ENCODE results near the gene OTOP2. TPM values are rescaled to one million over a fixed set of nuclear protein-coding genes. Genes with fewer than 3 reads are reported as not detected.

The OTOP2 gene, protein sequence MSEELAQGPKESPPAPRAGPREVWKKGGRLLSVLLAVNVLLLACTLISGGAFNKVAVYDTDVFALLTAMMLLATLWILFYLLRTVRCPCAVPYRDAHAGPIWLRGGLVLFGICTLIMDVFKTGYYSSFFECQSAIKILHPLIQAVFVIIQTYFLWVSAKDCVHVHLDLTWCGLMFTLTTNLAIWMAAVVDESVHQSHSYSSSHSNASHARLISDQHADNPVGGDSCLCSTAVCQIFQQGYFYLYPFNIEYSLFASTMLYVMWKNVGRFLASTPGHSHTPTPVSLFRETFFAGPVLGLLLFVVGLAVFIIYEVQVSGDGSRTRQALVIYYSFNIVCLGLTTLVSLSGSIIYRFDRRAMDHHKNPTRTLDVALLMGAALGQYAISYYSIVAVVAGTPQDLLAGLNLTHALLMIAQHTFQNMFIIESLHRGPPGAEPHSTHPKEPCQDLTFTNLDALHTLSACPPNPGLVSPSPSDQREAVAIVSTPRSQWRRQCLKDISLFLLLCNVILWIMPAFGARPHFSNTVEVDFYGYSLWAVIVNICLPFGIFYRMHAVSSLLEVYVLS
- not detected for total RNA-seq
- not detected for polyA plus RNA-seq
- long read RNA-seq, donor 1 = 0 reads
- long read RNA-seq, donor 2 = 0 reads
- long read RNA-seq, donor 3 = 0 reads
- long read RNA-seq, donor 4 = 0 reads
- long read RNA-seq, donor 5 = 0 reads

DNA sequence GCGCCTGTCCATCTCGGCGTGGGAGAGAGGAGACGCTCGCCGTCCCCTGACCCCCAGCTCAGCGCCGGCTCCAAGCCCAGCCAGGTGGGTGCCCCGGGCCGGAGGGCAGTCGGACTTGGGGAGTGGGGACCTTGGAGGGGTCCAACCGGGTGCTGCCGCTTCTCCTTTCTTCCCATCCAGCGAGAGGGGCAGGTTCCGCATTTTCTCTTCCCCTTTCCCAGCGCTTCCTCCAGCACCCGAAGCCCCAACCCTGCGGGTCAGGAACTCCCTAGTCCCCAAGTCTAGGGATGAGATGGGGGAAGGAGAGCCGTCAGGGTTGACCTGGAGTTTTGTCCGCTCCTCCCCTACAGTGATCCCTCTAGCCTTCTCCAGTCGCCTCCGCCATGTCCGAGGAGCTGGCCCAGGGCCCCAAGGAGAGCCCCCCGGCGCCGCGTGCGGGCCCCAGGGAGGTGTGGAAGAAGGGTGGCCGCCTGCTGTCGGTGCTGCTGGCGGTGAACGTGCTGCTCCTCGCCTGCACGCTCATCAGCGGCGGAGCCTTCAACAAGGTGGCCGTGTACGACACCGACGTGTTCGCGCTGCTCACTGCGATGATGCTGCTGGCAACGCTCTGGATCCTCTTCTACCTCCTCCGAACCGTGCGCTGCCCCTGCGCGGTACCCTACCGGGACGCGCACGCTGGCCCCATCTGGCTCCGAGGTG lies at the start of gene OTOP2:
TSS of gene OTOP2 (plus strand) at position 24 of the 699 bp plus-strand sequence. CDS start at position 384, 360 bp downstream.
- no peak for DNase-seq
- no peak within 1 kb of the TSS for H3K27ac ChIP-seq (ENCODE audit: low read depth in 1 of 2, low read length in 1 of 2)

DNA sequence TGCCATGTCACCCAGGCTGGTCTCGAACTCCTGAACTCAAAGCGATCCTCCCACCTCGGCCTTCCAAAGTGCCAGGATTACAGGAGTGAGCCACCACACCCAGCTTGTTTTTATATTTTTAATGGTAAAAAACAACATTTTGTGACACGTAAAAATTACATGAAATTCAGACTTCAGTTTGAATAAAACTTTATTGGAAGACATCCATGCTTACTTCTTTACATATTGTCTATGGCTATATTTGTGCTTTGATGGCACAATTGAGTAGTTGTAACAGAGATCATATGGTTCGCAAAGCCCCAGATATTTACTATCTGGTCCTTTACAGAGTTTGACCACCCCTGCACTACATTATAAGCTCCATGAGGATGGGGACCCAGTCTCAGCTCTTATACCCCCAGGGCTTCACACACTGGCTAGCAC lies 49.4 kb upstream of the OTOP2 start:
- Histone ChIP-seq H3K4me1 (ENCODE audit: control insufficient read depth in 5 of 5, insufficient read depth in 5 of 5, low read length in 5 of 5) (peaks cover 0 to 18% (median 2%) of the 10 kb centered on the region in 5 donors), H3K9me3 (ENCODE audit: control insufficient read depth in 4 of 4, insufficient read depth in 3 of 4, low read length in 3 of 4) (no peaks in the 10 kb centered on the region), H3K27me3 (ENCODE audit: control insufficient read depth in 3 of 3, insufficient read depth in 3 of 3, low read length in 2 of 3) (no peaks in the 10 kb centered on the region), H3K4me3 (no peak overlapping the region), H3K27ac (ENCODE audit: low read depth in 1 of 2, low read length in 1 of 2) (no peak overlapping the region), H3K9ac (ENCODE audit: insufficient read depth in 1 of 2, low read length in 2 of 2) (no peak overlapping the region), H3K36me3 (ENCODE audit: control insufficient read depth in 4 of 4, insufficient read depth in 4 of 4, low read length in 4 of 4) (no peaks in the 10 kb centered on the region)
- WGBS, 2 donors = 95 to 99% methylated on average over 5 of the region's 5 CpGs
- no peak for DNase-seq
- TF ChIP-seq, protein P1, sequence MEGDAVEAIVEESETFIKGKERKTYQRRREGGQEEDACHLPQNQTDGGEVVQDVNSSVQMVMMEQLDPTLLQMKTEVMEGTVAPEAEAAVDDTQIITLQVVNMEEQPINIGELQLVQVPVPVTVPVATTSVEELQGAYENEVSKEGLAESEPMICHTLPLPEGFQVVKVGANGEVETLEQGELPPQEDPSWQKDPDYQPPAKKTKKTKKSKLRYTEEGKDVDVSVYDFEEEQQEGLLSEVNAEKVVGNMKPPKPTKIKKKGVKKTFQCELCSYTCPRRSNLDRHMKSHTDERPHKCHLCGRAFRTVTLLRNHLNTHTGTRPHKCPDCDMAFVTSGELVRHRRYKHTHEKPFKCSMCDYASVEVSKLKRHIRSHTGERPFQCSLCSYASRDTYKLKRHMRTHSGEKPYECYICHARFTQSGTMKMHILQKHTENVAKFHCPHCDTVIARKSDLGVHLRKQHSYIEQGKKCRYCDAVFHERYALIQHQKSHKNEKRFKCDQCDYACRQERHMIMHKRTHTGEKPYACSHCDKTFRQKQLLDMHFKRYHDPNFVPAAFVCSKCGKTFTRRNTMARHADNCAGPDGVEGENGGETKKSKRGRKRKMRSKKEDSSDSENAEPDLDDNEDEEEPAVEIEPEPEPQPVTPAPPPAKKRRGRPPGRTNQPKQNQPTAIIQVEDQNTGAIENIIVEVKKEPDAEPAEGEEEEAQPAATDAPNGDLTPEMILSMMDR (IDR thresholded peaks at IDR 0.05; ENCODE audit: control extremely low read depth, extremely low read depth) = no peak
- ATAC-seq (ENCODE audit: insufficient read depth, low FRiP score) = no peak

More for the DNA sequence above, at the start of gene OTOP2:
- ATAC-seq (ENCODE audit: insufficient read depth, low FRiP score) = no peak
- no peak within 1 kb of the TSS for H3K9ac ChIP-seq (ENCODE audit: insufficient read depth in 1 of 2, low read length in 2 of 2)
- no peaks in the 10 kb centered on the region for H3K9me3 ChIP-seq (ENCODE audit: control insufficient read depth in 4 of 4, insufficient read depth in 3 of 4, low read length in 3 of 4)
- H3K4me3 ChIP-seq = no peak within 1 kb of the TSS
- peaks cover 0 to 59% (median 59%) of the 10 kb centered on the region in 3 donors for H3K27me3 ChIP-seq (ENCODE audit: control insufficient read depth in 3 of 3, insufficient read depth in 3 of 3, low read length in 2 of 3)
- peaks cover 0 to 16% (median 3%) of the 10 kb centered on the region in 5 donors for H3K4me1 ChIP-seq (ENCODE audit: control insufficient read depth in 5 of 5, insufficient read depth in 5 of 5, low read length in 5 of 5)
- no peaks in the 10 kb centered on the region for H3K36me3 ChIP-seq (ENCODE audit: control insufficient read depth in 4 of 4, insufficient read depth in 4 of 4, low read length in 4 of 4)
- whole genome bisulfite sequencing, 2 donors = 3 to 4% methylated on average over 54 of the region's 54 CpGs
- TF ChIP-seq, protein P1 (IDR thresholded peaks at IDR 0.05; ENCODE audit: control extremely low read depth, extremely low read depth) = no peak

DNA sequence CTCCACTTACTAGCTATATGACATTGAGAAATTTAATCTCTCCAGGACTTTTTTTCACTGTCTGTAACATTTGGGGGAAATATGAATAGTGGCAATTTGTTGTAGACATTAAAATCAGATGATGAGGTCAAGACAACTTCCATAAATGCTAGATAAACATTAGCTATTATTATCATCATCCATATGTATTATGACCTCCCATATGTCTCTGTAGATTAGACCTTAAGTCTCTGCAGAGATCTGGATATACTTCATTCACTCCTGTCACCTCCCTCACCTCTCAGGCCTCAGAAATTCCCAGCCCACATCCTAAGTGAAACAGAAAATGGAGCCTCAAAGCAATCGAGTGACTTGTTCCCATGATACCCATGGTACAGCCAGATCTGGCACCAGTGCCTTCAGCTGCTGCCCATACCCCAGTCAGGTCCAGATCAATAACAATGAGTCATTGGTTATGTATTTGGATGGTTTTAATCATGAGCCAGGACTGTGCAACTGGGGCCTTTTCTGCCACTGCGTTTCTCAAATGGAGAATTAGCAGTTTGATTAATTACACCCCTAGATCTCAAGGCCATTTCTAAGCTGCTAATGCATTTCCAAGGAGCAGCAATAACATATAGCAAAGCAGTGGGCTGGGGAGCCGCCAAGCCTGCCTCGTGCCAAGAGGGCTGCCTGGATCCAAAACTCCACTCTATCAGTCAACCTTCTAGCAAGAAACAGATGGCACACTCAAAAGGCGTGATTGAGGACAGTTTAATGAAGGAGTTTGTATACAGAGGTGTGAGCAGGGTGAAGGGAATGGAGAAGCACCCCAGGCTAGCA lies 48.7 kb upstream of the OTOP2 start:
- DNase-seq (peak in 2 of 3 donors; percentile 33 to 50), ATAC-seq (ENCODE audit: insufficient read depth, low FRiP score) (no peak)
- 63 to 76% methylated on average over 5 of the region's 5 CpGs for WGBS, 2 donors
- H3K36me3 ChIP-seq (ENCODE audit: control insufficient read depth in 4 of 4, insufficient read depth in 4 of 4, low read length in 4 of 4) = no peaks in the 10 kb centered on the region
- H3K9me3 ChIP-seq (ENCODE audit: control insufficient read depth in 4 of 4, insufficient read depth in 3 of 4, low read length in 3 of 4) = no peaks in the 10 kb centered on the region
- peaks cover 0 to 18% (median 2%) of the 10 kb centered on the region in 5 donors for H3K4me1 ChIP-seq (ENCODE audit: control insufficient read depth in 5 of 5, insufficient read depth in 5 of 5, low read length in 5 of 5)
- no peak overlapping the region for H3K4me3 ChIP-seq
- H3K9ac ChIP-seq (ENCODE audit: insufficient read depth in 1 of 2, low read length in 2 of 2) = no peak overlapping the region
- TF ChIP-seq, protein P1 (IDR thresholded peaks at IDR 0.05; ENCODE audit: control extremely low read depth, extremely low read depth) = no peak
- H3K27ac ChIP-seq (ENCODE audit: low read depth in 1 of 2, low read length in 1 of 2) = no peak overlapping the region
- no peaks in the 10 kb centered on the region for H3K27me3 ChIP-seq (ENCODE audit: control insufficient read depth in 3 of 3, insufficient read depth in 3 of 3, low read length in 2 of 3)

Measured in lung (tissue), 16 donors.